OCI-LY1 (cell line): Measurements from ENCODE around the gene GRAMD1B.

Experiments used
- CTCF ChIP-seq: fragments of 200-600 bp; sonication (generic), shearing (Covaris generic); IDR thresholded peaks from 2 replicates; pipeline ENCODE4 v1.5.1; 2017; ENCODE audit warnings: mild to moderate bottlenecking, antibody characterized with exemption, low read length, moderate library complexity, mixed read lengths
- EZH2 ChIP-seq: fragments of 200-600 bp; sonication (generic), shearing (Covaris generic); IDR thresholded peaks from 2 replicates; pipeline ENCODE4 v1.8.0; 2017; ENCODE audit warnings: borderline replicate concordance, mixed run types, mild to moderate bottlenecking, antibody characterized with exemption, low read length, moderate library complexity, mixed read lengths

GRCh38 chr11:123608945-123609344 lies 178.9 kb downstream of the GRAMD1B start:
- TF ChIP-seq CTCF = no peak
- TF ChIP-seq EZH2 = no peak
